Prostate gland (tissue), 2 donors: ENCODE results near the gene EPS15.

Experiments
- POLR2A ChIP-seq: fragments of 450-650 bp; IDR thresholded peaks from one replicate; pipeline ENCODE4 v1.6.1; 2016; ENCODE audit warnings: antibody characterized with exemption, mild to moderate bottlenecking
- TF ChIP-seq, protein P1 (sequence below), 4 experiments: fragments of 200-600 bp in 2 of 4; fragments of 450-650 bp in 2 of 4; sonication (generic) in 2 of 4; IDR thresholded peaks; 1 replicate in 3 of 4; 2 replicates in 1 of 4; pipeline ENCODE4 v1.5.1; 2016 to 2019; ENCODE audit warnings: antibody characterized with exemption in 4 of 4, mild to moderate bottlenecking in 2 of 4, moderate library complexity in 2 of 4

DNA sequence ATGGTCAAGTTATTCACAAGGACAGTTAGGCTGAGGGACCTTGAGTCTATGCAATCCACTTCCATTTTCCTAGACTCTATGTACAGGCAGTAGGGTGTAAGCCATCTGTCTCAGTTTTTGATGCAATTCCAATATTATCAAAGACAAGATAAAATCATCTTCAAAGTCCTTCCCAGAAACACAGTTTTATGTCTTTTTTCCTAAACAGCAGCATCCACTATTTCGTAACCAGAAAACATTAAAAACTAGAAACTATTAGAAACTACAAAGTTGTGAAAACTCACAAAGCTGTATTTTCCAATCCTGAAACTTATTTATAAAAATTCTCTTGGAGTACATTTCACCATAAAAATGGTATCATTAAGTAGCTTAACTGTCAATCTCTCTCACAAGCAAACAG is 93.8 kb downstream of the EPS15 start:
- TF ChIP-seq, protein P1, sequence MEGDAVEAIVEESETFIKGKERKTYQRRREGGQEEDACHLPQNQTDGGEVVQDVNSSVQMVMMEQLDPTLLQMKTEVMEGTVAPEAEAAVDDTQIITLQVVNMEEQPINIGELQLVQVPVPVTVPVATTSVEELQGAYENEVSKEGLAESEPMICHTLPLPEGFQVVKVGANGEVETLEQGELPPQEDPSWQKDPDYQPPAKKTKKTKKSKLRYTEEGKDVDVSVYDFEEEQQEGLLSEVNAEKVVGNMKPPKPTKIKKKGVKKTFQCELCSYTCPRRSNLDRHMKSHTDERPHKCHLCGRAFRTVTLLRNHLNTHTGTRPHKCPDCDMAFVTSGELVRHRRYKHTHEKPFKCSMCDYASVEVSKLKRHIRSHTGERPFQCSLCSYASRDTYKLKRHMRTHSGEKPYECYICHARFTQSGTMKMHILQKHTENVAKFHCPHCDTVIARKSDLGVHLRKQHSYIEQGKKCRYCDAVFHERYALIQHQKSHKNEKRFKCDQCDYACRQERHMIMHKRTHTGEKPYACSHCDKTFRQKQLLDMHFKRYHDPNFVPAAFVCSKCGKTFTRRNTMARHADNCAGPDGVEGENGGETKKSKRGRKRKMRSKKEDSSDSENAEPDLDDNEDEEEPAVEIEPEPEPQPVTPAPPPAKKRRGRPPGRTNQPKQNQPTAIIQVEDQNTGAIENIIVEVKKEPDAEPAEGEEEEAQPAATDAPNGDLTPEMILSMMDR (IDR thresholded peaks at IDR 0.05): no peak
- TF ChIP-seq POLR2A: no peak
